Measurements from ENCODE around the gene RORB. TPM values are rescaled to one million over a fixed set of nuclear protein-coding genes. Genes with fewer than 3 reads are reported as not detected.

The RORB gene
- total and polyA plus RNA-seq, 8 donors = 0.14 to 5.2 (median 0.22) TPM

DNA sequence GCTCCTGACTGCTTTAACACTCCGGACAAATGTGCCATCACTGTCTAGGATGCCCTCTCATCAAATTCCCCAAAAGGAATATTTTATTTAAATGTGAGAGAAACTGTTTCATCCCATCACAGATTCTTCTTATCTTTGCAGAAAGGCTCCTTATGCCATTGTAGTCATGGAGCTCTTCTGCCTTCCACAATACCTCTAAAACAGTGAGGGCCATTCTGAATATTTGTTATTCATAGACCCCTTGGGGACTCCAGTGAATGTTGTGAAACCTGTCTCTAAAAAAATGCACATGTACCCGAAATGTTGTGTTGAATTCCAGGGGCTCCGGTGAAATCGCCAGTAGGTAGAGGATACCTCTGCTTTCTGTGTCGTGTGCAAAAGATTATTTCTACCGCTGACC, 176.9 kb downstream of the RORB start:
- TF ChIP-seq, protein P1, sequence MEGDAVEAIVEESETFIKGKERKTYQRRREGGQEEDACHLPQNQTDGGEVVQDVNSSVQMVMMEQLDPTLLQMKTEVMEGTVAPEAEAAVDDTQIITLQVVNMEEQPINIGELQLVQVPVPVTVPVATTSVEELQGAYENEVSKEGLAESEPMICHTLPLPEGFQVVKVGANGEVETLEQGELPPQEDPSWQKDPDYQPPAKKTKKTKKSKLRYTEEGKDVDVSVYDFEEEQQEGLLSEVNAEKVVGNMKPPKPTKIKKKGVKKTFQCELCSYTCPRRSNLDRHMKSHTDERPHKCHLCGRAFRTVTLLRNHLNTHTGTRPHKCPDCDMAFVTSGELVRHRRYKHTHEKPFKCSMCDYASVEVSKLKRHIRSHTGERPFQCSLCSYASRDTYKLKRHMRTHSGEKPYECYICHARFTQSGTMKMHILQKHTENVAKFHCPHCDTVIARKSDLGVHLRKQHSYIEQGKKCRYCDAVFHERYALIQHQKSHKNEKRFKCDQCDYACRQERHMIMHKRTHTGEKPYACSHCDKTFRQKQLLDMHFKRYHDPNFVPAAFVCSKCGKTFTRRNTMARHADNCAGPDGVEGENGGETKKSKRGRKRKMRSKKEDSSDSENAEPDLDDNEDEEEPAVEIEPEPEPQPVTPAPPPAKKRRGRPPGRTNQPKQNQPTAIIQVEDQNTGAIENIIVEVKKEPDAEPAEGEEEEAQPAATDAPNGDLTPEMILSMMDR (IDR thresholded peaks at IDR 0.05) = no peak
- intact Hi-C loops (cut with DNase I) = no loop called here
- Histone ChIP-seq H3K36me3 (no peaks in the 10 kb centered on the region), H3K4me1 (no peaks in the 10 kb centered on the region), H3K27ac (no peak overlapping the region), H3K4me3 (no peak overlapping the region), H3K27me3 (no peaks in the 10 kb centered on the region), H3K9me3 (no peaks in the 10 kb centered on the region)
- DNase-seq (no peak), ATAC-seq (no peak)

DNA sequence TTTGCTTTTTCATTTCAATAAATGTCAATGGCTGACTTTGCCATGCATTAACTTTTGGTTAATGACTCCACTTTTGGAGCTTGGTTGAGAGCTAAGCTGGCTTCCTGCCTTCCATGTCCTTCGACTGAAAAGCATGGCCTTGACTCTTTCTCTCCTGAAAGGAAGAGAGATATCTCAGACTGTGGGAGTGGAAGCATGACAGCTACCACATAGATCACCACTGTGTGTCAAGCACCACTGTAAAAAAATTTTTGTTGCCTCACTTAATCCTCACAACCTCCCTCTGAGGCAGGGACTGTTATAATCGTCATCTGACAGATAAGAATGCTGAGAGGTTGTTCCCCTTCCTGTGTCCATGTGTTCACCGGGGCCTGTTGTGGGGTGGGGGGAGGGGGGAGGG, 184.8 kb downstream of the RORB start:
- Histone ChIP-seq H3K27me3 (no peaks in the 10 kb centered on the region), H3K4me1 (no peaks in the 10 kb centered on the region), H3K4me3 (no peak overlapping the region), H3K9me3 (no peaks in the 10 kb centered on the region), H3K27ac (no peak overlapping the region), H3K36me3 (no peaks in the 10 kb centered on the region)
- ATAC-seq (no peak), DNase-seq (no peak)
- intact Hi-C loops (cut with DNase I) = no loop called here
- TF ChIP-seq, protein P1 (IDR thresholded peaks at IDR 0.05) = no peak

DNA sequence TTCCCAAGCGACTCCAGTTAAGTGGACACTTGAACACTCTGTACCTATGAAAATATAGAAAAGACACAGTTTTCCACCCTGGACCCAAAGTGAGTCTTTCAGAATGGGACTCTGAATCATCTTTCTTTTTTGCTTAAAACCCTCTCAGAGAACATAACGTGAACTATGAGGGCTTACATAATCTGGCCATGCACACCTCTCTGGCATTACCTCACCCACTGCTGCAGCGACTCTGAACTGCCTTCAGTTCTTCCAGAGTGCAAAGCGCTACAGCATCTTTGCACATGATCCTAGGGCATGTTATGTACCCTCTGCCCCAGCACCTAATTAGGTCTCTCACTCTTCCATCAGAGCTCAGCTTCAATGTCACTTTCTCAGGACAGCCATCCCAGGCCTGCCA, 186.2 kb downstream of the RORB start:
- intact Hi-C loops (cut with DNase I) = no loop called here
- DNase-seq (no peak), ATAC-seq (no peak)
- H3K9me3 ChIP-seq = no peaks in the 10 kb centered on the region
- H3K4me1 ChIP-seq = no peaks in the 10 kb centered on the region
- TF ChIP-seq, protein P1 (IDR thresholded peaks at IDR 0.05) = no peak
- no peaks in the 10 kb centered on the region for H3K27me3 ChIP-seq
- H3K4me3 ChIP-seq = no peak overlapping the region
- H3K27ac ChIP-seq = no peak overlapping the region
- no peaks in the 10 kb centered on the region for H3K36me3 ChIP-seq

DNA sequence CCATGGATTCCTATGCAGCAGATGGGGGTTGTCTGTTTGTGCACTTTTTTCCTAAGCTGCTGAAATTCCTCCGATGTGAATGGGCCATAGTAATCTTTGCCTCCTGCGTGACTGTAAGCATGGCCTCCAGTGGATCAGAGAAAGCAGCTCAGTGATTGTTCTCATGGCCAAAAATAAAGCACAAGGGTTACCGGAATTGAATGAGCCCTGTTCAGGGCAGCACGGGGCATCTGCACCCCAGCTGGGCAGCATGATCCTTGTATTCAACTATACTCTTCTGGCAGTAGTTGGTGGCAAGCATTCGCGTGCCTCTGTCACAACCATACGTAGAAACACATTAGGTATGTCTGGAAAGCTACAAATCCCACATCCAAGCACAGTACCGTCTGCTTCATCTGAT, 193.9 kb downstream of the RORB start:
- TF ChIP-seq, protein P1 (IDR thresholded peaks at IDR 0.05) = no peak
- intact Hi-C loops (cut with DNase I) = no loop called here
- Histone ChIP-seq H3K27ac (no peak overlapping the region), H3K4me1 (no peaks in the 10 kb centered on the region), H3K36me3 (no peaks in the 10 kb centered on the region), H3K9me3 (no peaks in the 10 kb centered on the region), H3K4me3 (no peak overlapping the region), H3K27me3 (no peaks in the 10 kb centered on the region)
- ATAC-seq = no peak
- DNase-seq = no peak

DNA sequence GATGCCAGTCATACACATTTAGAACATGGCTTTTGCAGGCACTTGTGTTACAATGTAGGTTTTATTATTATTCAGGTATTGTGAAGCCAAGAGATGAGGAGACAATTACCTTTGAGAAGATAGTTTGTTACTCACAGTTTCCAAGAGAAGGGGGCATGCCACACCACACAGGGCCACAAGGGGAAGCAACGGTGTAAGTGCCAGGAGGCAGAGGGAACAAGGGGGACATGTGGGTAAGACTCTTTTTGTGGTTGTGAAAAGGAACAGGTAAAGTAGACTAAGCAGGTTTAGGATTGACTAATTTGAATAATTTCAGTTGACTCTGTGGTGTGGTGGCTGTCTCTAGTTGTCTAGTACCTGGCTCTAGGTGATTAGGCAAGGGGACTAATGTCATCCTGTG, 199.4 kb downstream of the RORB start:
- Histone ChIP-seq H3K4me1 (no peaks in the 10 kb centered on the region), H3K36me3 (no peaks in the 10 kb centered on the region), H3K9me3 (no peaks in the 10 kb centered on the region), H3K4me3 (no peak overlapping the region), H3K27me3 (no peaks in the 10 kb centered on the region), H3K27ac (no peak overlapping the region)
- DNase-seq (no peak), ATAC-seq (no peak)
- TF ChIP-seq, protein P1 (IDR thresholded peaks at IDR 0.05) = no peak
- intact Hi-C loops (cut with DNase I) = no loop called here

Measured in left lung (tissue), 10 donors.